Trophoblast cell (in vitro differentiated cells and primary cell): ENCODE results near the gene CCDC57.

Source experiments
- DNase-seq, 2 donors: peaks; one replicate each; pipeline ENCODE4 v3.0.0-alpha.2; 2016
- H2AFZ ChIP-seq: 2 replicates; pipeline ENCODE4 v1.6.1; 2013; ENCODE audit warnings: low read length, moderate library complexity, mild to moderate bottlenecking; ENCODE audit not compliant: insufficient read depth, poor library complexity
- H2AK5ac ChIP-seq: 2 replicates; pipeline ENCODE4 v1.6.1; 2013; ENCODE audit warnings: mild to moderate bottlenecking, low read length
- H2BK120ac ChIP-seq: 2 replicates; pipeline ENCODE4 v1.6.1; 2013; ENCODE audit warnings: low read length, mild to moderate bottlenecking, moderate library complexity; ENCODE audit not compliant: insufficient read depth, poor library complexity
- H2BK12ac ChIP-seq: 2 replicates; pipeline ENCODE4 v1.6.1; 2013; ENCODE audit warnings: mild to moderate bottlenecking, low read length, moderate library complexity
- H2BK5ac ChIP-seq: 2 replicates; pipeline ENCODE4 v1.6.1; 2013; ENCODE audit warnings: low read length, low read depth, moderate library complexity, mild to moderate bottlenecking; ENCODE audit not compliant: poor library complexity
- H3K14ac ChIP-seq: 2 replicates; pipeline ENCODE4 v1.6.1; 2013; ENCODE audit warnings: mild to moderate bottlenecking, low read length
- H3K18ac ChIP-seq: 2 replicates; pipeline ENCODE4 v1.6.1; 2013; ENCODE audit warnings: mild to moderate bottlenecking, low read length
- H3K23ac ChIP-seq: 2 replicates; pipeline ENCODE4 v1.6.1; 2013; ENCODE audit warnings: low read length
- H3K27ac ChIP-seq: 2 replicates; pipeline ENCODE4 v1.5.1; 2013; ENCODE audit warnings: low read depth, mild to moderate bottlenecking, inconsistent platforms, low read length, moderate library complexity
- H3K27me3 ChIP-seq: 2 replicates; pipeline ENCODE4 v1.6.1; 2013; ENCODE audit warnings: inconsistent platforms, mild to moderate bottlenecking, low read length, moderate library complexity; ENCODE audit not compliant: insufficient read depth
- H3K36me3 ChIP-seq, 2 experiments: 1 replicate in 1 of 2; 2 replicates in 1 of 2; pipeline ENCODE4 v1.6.1; 2013; ENCODE audit warnings: low read length in 2 of 2, mild to moderate bottlenecking in 2 of 2, moderate library complexity in 1 of 2; ENCODE audit not compliant: insufficient read depth in 2 of 2, control insufficient read depth in 1 of 2
- H3K4ac ChIP-seq: 2 replicates; pipeline ENCODE4 v1.6.1; 2013; ENCODE audit warnings: low read depth, mild to moderate bottlenecking, low read length, moderate library complexity
- H3K4me1 ChIP-seq, 2 experiments: 1 replicate in 1 of 2; 2 replicates in 1 of 2; pipeline ENCODE4 v1.6.1; 2013; ENCODE audit warnings: low read length in 2 of 2, mild to moderate bottlenecking in 2 of 2, moderate library complexity in 1 of 2; ENCODE audit not compliant: insufficient read depth in 2 of 2, control insufficient read depth in 1 of 2
- H3K4me2 ChIP-seq: 2 replicates; pipeline ENCODE4 v1.6.1; 2013; ENCODE audit warnings: inconsistent platforms, mild to moderate bottlenecking, low read length, moderate library complexity
- H3K4me3 ChIP-seq: 2 replicates; pipeline ENCODE4 v1.5.1; 2013; ENCODE audit warnings: mild to moderate bottlenecking, low read depth, low read length, inconsistent platforms
- H3K79me1 ChIP-seq: one replicate; pipeline ENCODE4 v1.6.1; 2013; ENCODE audit warnings: low read length
- H3K79me2 ChIP-seq: 2 replicates; pipeline ENCODE4 v1.6.1; 2013; ENCODE audit warnings: low read length, mild to moderate bottlenecking; ENCODE audit not compliant: control insufficient read depth, insufficient read depth, poor library complexity
- H3K9ac ChIP-seq: 2 replicates; pipeline ENCODE4 v1.6.1; 2013; ENCODE audit warnings: mild to moderate bottlenecking, low read length
- H3K9me3 ChIP-seq: 2 replicates; pipeline ENCODE4 v1.6.1; 2013; ENCODE audit warnings: low read depth, mild to moderate bottlenecking, control low read depth, inconsistent platforms, low read length; ENCODE audit not compliant: insufficient read depth
- H4K12ac ChIP-seq: 2 replicates; pipeline ENCODE4 v1.6.1; 2013; ENCODE audit warnings: low read depth, mild to moderate bottlenecking, low read length, moderate library complexity
- H4K8ac ChIP-seq: 2 replicates; pipeline ENCODE4 v1.6.1; 2013; ENCODE audit warnings: low read depth, mild to moderate bottlenecking, low read length, moderate library complexity
- H4K91ac ChIP-seq: one replicate; pipeline ENCODE4 v1.6.1; 2013; ENCODE audit warnings: low read depth, mild to moderate bottlenecking, low read length, moderate library complexity
- WGBS: extraction: QIAGEN DNeasy Blood & Tissue Kit; methylation state at CpG from one replicate; pipeline ENCODE4 v1.1.7; 2013; ENCODE audit warnings: missing lambda C conversion rate; ENCODE audit not compliant: insufficient read length, insufficient coverage; ENCODE audit errors: extremely low coverage; 5-methylcytosine and 5-hydroxymethylcytosine counted together

Gene CCDC57

GRCh38 chr17:82072827-82073226 is 139.8 kb downstream of the CCDC57 start:
- DNase-seq, result no peak
- no peak overlapping the region for H2BK120ac ChIP-seq
- H3K27me3 ChIP-seq, result no peaks in the 10 kb centered on the region
- no peak overlapping the region for H3K14ac ChIP-seq
- no peak overlapping the region for H3K4me3 ChIP-seq
- H3K9me3 ChIP-seq, result no peaks in the 10 kb centered on the region
- no peak overlapping the region for H3K4me2 ChIP-seq
- no peaks in the 10 kb centered on the region for H3K79me2 ChIP-seq
- no peaks in the 10 kb centered on the region for H3K79me1 ChIP-seq
- H3K27ac ChIP-seq, result no peak overlapping the region
- no peak overlapping the region for H3K23ac ChIP-seq
- H2AK5ac ChIP-seq, result no peak overlapping the region
- H4K12ac ChIP-seq, result no peak overlapping the region
- no CpG with 5 or more reads among the region's 6 CpGs for WGBS
- no peak overlapping the region for H3K18ac ChIP-seq
- no peaks in the 10 kb centered on the region for H3K4me1 ChIP-seq
- H4K8ac ChIP-seq, result no peak overlapping the region
- no peak overlapping the region for H3K4ac ChIP-seq
- H3K36me3 ChIP-seq, result peaks cover 4 to 6% of the 10 kb centered on the region in 2 experiments
- no peak overlapping the region for H3K9ac ChIP-seq
- no peak overlapping the region for H2BK5ac ChIP-seq
- H2BK12ac ChIP-seq, result no peak overlapping the region
- no peak overlapping the region for H2AFZ ChIP-seq
- H4K91ac ChIP-seq, result no peak overlapping the region

GRCh38 chr17:82070611-82071010 is 142.0 kb downstream of the CCDC57 start:
- Histone ChIP-seq H3K9ac (no peak overlapping the region), H3K4me2 (no peak overlapping the region), H2AK5ac (no peak overlapping the region), H3K27me3 (no peaks in the 10 kb centered on the region), H4K8ac (no peak overlapping the region), H2BK120ac (no peak overlapping the region), H3K36me3 (no peaks in the 10 kb centered on the region), H3K4me3 (no peak overlapping the region), H3K4me1 (peaks cover 4 to 5% of the 10 kb centered on the region in 2 experiments), H3K9me3 (no peaks in the 10 kb centered on the region), H3K27ac (no peak overlapping the region), H3K23ac (no peak overlapping the region), H2AFZ (no peak overlapping the region), H2BK5ac (no peak overlapping the region), H3K18ac (no peak overlapping the region), H4K12ac (no peak overlapping the region), H3K79me1 (peaks cover 5% of the 10 kb centered on the region), H3K14ac (no peak overlapping the region), H2BK12ac (no peak overlapping the region), H3K79me2 (peaks cover 4% of the 10 kb centered on the region), H4K91ac (no peak overlapping the region), H3K4ac (no peak overlapping the region)
- DNase-seq, result no peak

GRCh38 chr17:82065638-82066303 is 146.9 kb downstream of the CCDC57 start, which contains the start of gene DUS1L:
Gene DUS1L, minus strand, starts transcription at chr17:82065804. Its CDS starts 745 bp downstream, at chr17:82065059.
- Histone ChIP-seq H3K27me3 (no peaks in the 10 kb centered on the region), H3K23ac (no peak within 1 kb of the TSS), H4K12ac (peak within 1 kb of the TSS; percentile 99), H3K27ac (no peak within 1 kb of the TSS), H3K4me3 (peak within 1 kb of the TSS; percentile 84), H3K79me1 (peaks cover 9% of the 10 kb centered on the region), H4K8ac (peak within 1 kb of the TSS; percentile 100), H3K14ac (peak within 1 kb of the TSS; percentile 94), H2BK12ac (peak within 1 kb of the TSS; percentile 27), H3K36me3 (peaks cover 29 to 32% of the 10 kb centered on the region in 2 experiments), H3K4me2 (peak within 1 kb of the TSS; percentile 97), H3K4ac (peak within 1 kb of the TSS; percentile 91), H2BK5ac (peak within 1 kb of the TSS; percentile 71), H3K9me3 (no peaks in the 10 kb centered on the region), H3K79me2 (peaks cover 10% of the 10 kb centered on the region), H2AK5ac (peak within 1 kb of the TSS; percentile 59), H2BK120ac (peak within 1 kb of the TSS; percentile 76), H3K9ac (peak within 1 kb of the TSS; percentile 87), H4K91ac (peak within 1 kb of the TSS; percentile 97), H3K18ac (peak within 1 kb of the TSS; percentile 95), H2AFZ (peak within 1 kb of the TSS; percentile 99), H3K4me1 (peaks cover 11 to 12% of the 10 kb centered on the region in 2 experiments)
- DNase-seq, result peak in 1 of 2 donors; percentile 64
- WGBS, result no CpG with 5 or more reads among the region's 88 CpGs

GRCh38 chr17:82065193-82065637 is 147.4 kb downstream of the CCDC57 start:
- peak overlapping the region; percentile 77 for H4K8ac ChIP-seq
- H3K18ac ChIP-seq, result peak overlapping the region; percentile 4
- peak overlapping the region; percentile 7 for H2AK5ac ChIP-seq
- DNase-seq, result peak in 1 of 2 donors; percentile 36
- WGBS, result no CpG with 5 or more reads among the region's 47 CpGs
- H3K36me3 ChIP-seq, result peaks cover 35 to 37% of the 10 kb centered on the region in 2 experiments
- H2BK120ac ChIP-seq, result peak overlapping the region; percentile 64
- H3K14ac ChIP-seq, result peak overlapping the region; percentile 83
- no peaks in the 10 kb centered on the region for H3K27me3 ChIP-seq
- no peak overlapping the region for H2BK12ac ChIP-seq
- peak overlapping the region; percentile 78 for H4K12ac ChIP-seq
- H3K4me2 ChIP-seq, result peak overlapping the region; percentile 97
- H3K27ac ChIP-seq, result no peak overlapping the region
- no peak overlapping the region for H3K23ac ChIP-seq
- H3K9ac ChIP-seq, result peak overlapping the region; percentile 87
- peak overlapping the region; percentile 84 for H3K4me3 ChIP-seq
- H3K79me1 ChIP-seq, result peaks cover 9% of the 10 kb centered on the region
- H3K4ac ChIP-seq, result peak overlapping the region; percentile 91
- H3K4me1 ChIP-seq, result peaks cover 11 to 12% of the 10 kb centered on the region in 2 experiments
- H2BK5ac ChIP-seq, result peak overlapping the region; percentile 71
- H3K79me2 ChIP-seq, result peaks cover 10% of the 10 kb centered on the region
- H3K9me3 ChIP-seq, result no peaks in the 10 kb centered on the region
- H2AFZ ChIP-seq, result peak overlapping the region; percentile 91
- H4K91ac ChIP-seq, result peak overlapping the region; percentile 75
